ENCODE data around the gene VPS72.
"Not testable (repeated sequence)": the region's sequence is repeated elsewhere in the genome, so short reads cannot be mapped to it uniquely, and the experiment has no call there.

VPS72 gene, protein sequence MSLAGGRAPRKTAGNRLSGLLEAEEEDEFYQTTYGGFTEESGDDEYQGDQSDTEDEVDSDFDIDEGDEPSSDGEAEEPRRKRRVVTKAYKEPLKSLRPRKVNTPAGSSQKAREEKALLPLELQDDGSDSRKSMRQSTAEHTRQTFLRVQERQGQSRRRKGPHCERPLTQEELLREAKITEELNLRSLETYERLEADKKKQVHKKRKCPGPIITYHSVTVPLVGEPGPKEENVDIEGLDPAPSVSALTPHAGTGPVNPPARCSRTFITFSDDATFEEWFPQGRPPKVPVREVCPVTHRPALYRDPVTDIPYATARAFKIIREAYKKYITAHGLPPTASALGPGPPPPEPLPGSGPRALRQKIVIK

DNA sequence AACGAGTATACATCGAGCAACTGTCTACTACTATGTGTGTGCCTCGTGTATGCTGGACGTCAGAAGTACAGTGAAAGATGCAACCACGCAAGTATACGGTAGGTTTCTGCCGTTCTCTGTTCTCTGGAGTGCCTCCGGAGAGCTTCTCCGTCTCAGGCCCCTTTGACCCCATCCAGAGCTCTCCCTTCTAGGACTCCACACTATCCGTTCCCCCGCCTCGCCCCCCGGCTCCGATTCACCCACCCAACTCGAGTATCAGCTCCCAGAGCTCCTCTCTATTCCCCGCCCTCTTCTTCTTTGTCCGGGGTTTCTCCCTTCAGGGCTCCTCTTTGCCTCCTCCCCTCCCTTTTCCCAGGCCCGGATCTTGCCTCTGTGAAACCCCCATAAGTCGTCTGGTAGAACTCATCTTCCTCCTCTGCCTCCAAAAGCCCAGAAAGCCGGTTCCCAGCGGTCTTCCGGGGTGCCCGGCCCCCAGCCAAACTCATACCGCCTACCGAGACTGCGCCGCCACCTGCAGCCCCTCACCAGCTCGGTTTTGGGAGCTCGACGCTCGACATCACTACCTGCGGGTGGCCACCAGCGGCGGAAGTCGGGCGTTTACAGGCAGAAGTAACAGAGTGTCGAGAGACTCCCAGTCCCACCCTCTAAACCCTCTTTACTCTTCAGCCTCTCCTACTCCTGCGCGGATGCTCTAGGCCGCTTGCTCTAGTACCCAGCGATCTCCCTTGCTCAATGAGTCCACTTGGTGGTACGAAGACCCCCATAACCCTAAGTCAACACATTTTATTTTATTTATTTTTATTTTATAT lies at the start of gene VPS72:
TSS of gene VPS72 (minus strand) at position 561 of the 809 bp plus-strand sequence. CDS start at position 485, 76 bp downstream.
- DNase-seq, result peak; percentile 96

DNA sequence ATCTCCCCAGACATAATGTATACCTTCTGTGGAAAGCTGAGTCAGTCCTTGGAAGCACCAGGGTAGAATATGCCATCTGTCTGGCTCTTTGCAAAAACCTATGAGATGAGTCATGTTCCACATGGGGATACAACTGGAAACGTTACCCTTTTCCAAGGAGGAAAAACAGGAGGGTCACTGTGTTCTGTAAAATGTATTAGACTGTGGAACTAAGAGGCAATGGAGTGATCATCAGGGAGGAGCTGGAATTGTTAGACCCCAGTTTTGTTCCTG lies 48.4 kb upstream of the VPS72 start:
- no peak for DNase-seq

DNA sequence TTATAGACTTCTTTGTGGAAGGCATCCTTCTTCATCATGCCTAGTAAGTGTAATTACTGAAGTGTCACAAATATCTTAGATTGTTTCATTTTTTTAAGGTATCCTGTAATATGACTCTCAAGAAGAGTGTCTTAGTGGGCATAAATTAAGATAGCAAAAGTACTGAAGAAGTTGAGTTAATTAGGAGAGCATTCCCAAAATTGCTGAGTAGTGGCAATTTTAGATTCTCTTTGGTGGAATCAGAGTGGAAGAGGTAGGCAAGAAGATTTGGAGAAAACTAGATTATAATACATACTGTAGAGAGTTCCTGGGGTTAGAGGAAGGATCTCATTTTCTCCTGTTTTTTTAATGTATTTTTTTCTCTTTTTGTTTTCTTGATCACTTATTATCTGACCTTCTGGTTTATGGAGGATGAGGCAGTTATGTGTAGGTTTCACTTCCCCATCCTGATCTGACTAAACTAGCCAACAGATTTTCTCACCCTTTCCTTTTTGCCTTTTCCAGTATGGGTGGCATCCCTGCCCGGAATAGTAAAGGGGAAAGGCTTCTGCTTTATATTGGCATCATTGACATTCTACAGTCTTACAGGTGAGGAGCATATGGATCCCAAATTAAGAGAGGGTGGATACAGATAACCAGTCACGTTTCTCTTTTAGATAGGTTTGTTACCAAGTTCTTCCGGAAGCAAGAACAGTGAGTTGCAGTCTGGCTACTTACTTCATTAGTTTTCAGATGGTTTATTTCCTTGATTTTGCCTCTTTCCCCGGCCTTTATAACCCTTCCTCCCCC lies 47.9 kb upstream of the VPS72 start:
- no peak for DNase-seq

DNA sequence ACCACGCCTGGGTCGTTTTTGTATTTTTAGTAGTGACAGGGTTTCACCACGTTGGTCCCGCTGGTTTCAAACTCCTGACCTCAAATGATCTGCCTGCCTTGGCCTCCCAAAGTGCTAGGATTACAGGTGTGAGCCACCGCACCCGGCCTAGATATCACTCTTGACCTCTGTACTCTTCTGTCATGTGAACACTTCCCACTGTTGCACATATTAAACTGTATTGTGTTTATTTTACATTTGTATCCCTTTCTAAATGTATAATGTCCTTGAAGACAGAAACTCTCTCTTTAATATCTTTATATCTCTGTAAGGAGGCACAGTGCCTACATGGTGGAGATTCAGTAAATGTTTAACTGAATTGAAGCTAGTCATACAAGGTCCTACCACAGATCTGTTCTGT lies 45.2 kb upstream of the VPS72 start:
- no peak for DNase-seq

DNA sequence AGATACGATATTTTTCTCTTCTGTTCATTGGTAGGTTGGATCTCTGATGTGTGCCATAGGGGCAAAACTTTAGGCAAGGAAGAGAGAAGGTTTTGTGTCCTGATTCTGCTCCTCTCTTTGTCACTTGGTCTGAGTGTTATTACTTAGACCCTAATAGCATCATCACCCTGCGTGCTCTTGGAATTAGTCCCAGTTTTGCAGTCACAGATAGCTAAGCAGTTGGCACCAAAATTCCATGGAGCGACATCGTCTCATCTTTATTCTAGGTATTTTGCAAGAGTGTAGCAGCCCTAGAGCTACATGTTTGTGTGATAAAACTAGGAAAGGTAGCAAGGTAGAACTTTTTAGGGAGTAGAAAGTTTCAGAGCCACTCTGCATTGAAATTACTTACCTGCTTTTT lies 32.1 kb upstream of the VPS72 start:
- no peak for DNase-seq

DNA sequence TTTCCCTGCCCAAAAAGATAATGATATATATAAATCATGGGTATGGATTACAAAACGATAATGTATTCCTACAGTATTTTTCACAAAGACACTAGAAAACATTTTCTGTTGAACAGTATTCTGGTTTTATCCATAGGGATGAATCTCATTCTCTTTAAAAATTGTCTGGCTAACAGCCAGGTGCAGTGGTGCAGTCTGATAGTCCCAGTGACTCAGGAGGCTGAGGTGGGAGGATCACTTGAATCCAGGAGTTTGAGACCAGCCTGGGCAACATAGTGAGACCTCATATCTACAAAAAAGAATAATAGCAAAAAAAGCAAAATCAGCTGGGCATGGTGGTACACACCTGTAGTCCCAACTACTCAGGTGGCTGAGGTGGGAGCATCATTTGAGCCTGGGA lies 31.6 kb upstream of the VPS72 start:
- DNase-seq, result no peak

DNA sequence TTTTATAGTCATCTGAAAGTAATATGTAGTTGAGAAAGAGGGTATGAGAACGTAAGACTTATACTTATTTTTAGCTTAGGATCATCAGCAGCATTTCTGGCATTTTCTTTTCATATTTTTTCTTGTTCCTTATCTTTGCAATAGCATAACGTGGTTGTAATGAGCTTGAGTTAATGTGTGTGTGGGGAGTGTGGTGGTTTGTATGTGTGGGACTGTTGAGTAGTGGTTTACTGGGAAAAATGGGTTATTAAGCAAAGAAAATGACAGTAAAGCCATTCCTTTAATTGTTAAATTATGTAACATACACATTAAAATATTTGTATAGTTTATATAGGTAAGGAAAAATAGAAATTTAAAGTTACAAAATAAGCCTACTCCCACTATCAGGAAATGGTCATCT lies 23.6 kb upstream of the VPS72 start:
- DNase-seq, result no peak

DNA sequence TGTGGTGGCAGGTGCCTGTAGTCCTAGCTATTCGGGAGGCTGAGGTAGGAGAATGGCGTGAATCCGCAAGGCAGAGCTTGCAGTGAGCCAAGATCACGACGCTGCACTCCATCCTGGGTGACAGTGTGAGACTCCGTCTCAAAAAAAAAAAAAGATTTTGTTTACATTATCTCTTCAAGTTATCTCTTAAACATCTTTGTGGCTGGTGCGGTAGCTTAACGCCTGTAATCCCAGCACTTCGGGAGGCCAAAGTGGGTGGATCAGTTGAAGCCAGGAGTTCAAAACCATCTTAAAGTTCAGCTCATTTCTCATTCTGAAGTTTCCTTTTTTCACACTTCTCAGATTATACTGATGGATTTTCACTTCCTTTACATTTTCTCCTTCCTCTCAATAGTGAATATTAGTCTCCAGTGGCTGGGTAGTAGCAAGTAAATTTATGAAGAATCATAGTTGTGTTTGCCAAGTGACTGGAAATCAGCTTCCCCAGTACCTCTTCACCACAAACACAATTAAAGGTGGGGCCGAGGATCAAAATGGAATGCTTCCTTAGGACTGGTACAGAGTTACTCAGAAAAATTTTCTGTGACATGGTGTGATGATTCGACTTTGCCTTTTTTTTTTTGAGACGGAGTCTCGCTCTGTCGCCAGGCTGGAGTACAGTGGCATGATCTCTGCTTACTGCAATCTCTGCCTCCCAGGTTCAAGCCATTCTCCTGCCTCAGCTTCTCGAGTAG lies 22.1 kb upstream of the VPS72 start:
- DNase-seq, result no peak

DNA sequence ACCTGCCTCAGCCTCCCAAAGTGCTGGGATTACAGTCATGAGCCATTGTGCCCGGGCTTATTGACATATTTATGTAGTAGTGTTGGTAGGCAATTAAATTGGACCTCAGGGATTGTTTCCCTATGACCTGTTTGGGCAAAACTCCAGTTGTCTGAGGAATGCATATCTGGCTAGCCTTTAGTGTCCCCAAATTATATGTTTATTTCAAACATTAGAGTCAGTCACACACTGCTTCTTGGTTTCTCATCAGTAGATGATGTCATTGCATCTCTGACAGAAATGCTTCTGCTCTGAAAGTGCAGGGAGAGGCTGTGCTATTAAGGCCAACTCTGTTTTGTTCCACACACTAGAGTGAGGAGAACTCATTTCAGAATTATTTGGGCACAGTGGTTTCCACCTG lies 20.8 kb upstream of the VPS72 start:
- DNase-seq, result no peak

DNA sequence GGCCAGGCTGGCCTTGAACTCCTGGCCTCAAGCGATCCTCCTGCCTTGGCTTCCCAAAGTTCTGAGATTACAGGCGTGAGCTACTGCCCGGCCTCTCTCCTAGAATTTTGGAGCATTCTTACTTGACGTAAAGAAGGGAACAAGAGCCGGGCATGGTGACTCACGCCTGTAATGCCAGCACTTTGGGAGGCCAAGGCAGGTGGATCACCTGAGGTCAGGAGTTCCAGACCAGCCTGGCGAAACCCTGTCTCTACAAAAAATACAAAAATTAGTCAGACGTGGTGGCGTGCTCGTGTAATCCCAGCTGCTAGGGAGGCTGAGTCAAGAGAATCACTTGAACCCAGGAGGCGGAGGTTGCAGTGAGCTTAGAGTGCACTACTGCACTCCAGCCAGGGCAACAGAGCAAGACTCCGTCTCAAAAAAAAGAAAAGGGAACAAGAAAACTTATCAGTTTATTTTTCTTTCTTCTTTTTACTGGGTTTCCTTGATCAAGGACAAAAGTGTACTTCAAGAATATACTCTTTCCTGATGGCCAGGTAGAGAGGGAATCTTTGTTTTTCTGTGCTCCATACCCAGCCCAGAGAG lies 15.5 kb upstream of the VPS72 start:
- DNase-seq, result not testable (repeated sequence)

DNA sequence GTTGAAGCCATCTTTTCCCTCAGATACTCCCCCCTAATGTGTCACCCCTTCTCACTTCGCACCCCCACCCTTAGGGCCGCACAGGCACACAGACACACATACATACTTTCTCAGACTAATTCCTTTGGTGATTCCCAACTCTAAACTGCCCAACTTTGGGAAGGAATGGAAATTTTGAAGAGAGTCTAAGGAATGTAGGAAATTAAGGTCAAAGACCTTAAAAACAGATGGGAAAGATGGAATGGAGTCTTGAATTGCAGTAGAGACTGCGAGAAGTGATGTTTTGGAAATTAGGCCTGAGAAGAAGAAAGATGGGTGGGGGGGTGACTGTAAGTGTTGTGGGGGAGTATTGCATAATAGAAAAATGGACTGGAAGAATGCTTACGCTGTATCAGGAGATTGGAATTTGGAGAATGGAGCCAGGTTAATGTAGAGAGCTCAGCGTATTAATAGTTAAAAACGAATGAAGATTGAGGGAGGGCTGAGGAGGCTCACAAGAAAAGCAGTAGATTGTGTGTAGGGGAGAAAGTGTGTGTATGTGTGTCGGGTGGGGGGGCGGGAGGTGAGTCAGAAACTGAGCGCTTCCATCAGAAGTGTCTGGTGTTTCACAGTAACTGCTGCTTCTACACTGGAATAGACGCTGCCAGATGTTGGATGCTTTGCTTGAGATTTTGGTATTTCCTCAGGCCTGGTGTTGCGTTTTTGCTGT lies 10.0 kb upstream of the VPS72 start:
- no peak for DNase-seq

DNA sequence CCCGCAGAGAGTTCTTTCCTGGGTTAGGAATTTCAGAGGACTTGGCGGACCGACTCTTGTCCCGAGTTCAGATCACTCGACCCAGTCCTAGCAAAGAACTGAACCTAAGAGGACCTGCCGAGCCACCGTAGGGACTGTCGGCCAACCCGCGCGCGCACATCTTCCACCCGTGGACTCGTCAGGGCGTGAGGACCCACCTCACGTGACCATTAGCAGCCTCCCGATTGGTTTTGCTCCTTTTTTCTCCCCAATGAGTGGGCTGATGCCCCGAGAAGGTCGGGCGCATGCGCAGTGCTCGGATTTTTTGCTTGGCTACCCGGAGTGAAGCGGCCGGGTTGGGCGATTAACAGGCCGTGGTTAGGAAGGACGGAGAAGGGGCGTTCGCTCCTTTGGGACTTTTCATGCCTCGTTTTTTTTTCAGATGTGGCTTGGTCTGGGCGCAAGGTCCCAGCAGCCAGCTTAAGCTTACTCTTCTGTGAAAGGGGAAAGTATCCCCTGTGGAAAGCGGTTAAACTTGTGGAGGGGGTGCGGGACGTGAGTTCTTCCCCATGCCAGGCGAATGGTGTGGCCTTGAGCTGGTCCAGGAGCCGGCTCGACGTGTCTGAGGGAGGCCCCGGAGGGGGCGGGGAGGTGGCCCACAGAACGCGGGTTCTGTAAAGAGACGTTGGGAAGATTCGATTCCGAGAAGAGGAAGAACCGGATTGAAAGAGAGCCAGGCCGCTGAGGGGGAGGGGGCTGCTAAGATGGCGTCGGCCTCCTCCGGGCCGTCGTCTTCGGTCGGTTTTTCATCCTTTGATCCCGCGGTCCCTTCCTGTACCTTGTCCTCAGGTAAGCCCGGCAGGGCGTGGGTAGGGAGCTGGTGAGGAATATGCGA lies 8.5 kb upstream of the VPS72 start, which contains the start of gene PIP5K1A:
TSS of gene PIP5K1A (plus strand) at position 299 of the 874 bp plus-strand sequence. CDS start at position 744, 445 bp downstream.
- DNase-seq, result peak; percentile 97

DNA sequence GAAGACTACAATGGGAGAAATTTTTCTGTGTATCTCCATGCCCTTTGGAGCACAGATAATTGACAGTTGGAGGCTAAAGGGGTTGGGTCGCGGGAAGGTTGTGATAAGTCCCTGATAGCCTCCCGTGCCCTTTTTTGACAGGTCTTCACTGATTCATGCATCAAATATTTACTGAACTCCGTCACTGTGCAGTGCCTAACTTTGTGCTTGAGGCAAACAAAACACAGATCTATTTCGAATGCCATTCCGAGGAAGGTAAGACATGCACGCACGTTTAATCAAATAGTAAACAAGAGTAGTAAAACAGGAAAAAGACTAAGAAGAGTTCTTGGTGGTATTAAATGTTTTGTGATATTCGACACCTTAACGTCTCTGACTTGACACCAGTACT lies 7.9 kb upstream of the VPS72 start:
- no peak for DNase-seq

DNA sequence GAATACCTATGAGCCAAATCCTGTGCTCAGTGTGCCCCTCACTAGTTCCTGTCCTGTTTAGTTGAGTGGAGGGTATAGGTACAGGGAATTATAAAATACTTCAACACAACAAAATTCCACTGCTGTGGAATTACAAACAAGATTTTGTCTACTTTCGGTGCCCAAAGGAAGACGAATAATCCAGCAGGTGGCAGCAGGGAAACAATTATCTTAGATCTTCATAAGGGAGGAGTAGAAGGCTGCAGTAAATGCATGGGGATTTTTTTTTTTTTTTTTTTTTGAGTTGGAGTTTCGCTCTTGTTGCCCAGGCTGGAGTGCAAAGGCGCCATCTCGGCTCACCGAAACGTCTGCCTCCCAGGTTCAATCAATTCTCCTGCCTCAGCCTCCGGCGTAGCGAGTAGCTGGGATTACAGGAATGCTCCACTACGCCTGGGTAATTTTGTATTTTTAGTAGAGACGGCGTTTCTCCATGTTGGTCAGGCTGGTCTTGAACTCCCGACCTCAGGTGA lies 6.3 kb upstream of the VPS72 start:
- DNase-seq, result peak; percentile 46

DNA sequence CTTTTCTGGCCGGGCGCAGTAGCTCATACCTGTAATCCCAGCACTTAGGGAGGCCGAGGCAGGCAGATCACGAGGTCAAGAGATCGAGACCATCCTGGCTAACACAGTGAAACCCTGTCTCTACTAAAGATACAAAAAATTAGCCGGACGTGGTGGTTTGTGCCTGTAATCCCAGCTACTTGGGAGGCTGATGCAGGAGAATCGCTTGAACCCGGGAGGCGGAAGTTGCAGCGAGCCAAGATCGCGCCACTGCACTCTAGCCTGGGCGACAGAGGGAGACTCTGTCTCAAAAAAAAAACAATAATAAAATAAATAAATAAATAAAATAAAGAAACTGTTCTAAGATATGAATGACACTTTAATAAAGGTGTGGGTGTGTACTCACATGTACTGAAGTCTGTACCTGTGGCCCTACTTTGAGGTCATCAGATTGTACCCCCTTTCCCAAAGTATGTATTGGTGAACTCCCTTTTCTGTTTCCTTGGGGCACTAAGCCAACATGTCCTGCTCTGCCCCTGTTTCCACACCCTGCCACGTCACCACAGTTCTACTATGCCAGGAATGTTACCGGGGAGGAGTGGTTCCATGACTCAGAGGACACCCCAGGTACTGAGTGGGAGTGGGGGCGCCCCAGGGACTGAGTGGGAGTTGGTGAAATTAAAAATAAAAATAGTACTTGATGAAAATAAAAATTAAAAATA lies 5.0 kb upstream of the VPS72 start:
- not testable (repeated sequence) for DNase-seq

DNA sequence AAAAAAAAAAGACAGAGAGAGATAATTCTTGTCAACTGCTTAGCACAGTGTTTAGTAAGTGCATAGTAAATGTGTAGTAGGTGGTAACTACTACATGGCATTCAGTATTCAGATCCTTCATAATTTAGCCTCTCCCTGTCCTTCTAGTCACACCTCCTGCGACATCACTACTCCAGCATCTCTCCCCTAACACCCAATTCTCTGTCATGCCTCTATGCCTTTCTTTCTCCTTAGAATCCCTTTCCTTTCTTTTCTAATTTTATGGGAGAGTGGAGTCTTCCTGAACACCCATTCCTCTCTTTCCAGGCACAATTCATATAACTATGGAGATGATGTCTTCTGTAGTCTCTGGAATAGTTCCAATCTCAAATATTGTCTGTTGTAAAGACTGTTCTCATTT lies 3.9 kb upstream of the VPS72 start:
- no peak for DNase-seq

DNA sequence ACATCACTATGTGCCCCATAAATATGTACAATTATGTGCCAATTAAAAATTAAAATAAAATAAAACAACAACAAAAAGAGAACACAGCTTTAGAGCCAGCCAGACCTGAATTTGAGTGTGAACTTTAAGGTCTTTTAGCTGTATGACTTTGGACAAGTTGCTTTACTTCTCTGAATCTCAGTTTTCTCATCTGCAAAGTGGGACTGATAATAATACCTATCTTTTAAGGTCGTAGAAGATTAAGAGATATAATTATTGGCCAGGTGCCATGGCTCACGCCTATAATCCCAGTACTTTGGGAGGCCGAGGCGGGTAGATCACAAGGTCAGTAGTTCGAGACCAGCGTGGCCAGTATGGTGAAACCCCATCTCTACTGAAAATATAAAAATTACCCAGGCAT lies 3.3 kb upstream of the VPS72 start:
- no peak for DNase-seq

DNA sequence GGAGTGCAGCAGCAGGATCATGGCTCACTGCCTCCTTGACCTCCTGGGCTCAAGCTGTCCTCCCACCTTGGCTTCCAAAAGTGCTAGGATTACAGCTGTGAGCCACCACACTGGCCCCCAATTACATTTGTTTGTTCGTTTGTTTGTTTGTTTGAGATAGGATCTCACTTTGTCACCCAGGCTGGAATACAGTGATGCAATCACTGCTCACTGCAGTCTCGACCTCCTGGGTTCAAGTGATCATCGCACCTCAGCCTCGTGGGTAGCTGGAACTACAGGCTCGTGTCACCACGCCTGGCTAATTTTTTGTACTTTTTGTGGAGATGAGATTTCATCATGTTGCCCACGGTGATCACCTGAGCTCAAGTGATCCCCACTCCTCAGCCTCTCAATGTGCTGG lies 2.0 kb upstream of the VPS72 start:
- DNase-seq, result no peak

DNA sequence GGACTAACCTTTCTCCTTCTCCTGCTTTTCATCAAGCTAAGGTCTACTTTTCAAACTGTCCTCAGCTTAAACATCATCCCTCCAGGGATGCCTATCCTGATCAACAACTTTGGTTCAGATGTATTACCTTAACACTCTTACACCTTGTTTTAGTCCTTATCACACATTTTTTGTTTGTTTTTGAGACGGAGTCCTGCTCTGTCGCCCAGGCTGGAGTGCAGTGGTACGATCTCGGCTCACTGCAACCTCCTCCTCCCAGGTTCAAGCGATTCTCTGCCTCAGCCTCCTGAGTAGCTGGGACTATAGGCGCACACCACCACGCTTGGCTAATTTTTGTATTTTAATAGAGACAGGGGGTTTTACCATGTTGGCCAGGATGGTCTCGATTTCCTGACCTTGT lies 1.3 kb downstream of the VPS72 start:
- DNase-seq, result not testable (repeated sequence)

DNA sequence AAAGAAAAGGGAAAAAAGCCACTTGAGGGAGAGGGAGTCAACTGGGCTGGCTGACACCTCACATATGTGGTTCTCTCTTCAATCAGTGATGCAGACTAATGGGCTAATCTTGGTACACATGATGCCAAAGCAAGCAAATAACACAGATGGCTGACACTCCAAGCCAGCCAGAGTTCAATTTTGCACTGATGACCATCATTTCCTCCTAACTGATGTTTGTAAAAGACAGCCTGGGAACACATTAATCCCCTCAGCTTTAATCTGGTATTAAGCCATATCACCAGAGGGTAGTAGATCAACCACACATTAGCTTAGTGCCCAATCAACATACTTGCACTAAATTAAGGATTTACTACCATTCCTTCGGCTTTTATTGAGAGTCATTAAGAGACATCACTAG lies 2.8 kb downstream of the VPS72 start:
- no peak for DNase-seq

Data from retina (tissue), 1 donor.